ENCODE data around the gene MAN2A1. TPM values are rescaled to one million over a fixed set of nuclear protein-coding genes. Genes with fewer than 3 reads are reported as not detected.

Gene MAN2A1
- polyA plus RNA-seq, 10 donors, result 36.2 to 52.2 (median 44.4) TPM

- DNase-seq, result peak in 2 of 3 donors; percentile 33 to 72
Observed at GRCh38 chr5:109704282-109704952, 14.7 kb downstream of the MAN2A1 start.

GRCh38 chr5:109705596-109705995 is 15.9 kb downstream of the MAN2A1 start:
- peak; percentile 77 to 88 (median 82) for DNase-seq

GRCh38 chr5:109706095-109706494 is 16.4 kb downstream of the MAN2A1 start:
- DNase-seq, result no peak

- no peak for DNase-seq
Observed at GRCh38 chr5:109707531-109707930, 17.8 kb downstream of the MAN2A1 start.

GRCh38 chr5:109708813-109709212 is 19.1 kb downstream of the MAN2A1 start:
- DNase-seq, result no peak

GRCh38 chr5:109709225-109709624 is 19.5 kb downstream of the MAN2A1 start:
- DNase-seq, result no peak

GRCh38 chr5:109711673-109712072 is 21.9 kb downstream of the MAN2A1 start:
- DNase-seq, result no peak

GRCh38 chr5:109713453-109713852 is 23.7 kb downstream of the MAN2A1 start:
- DNase-seq, result peak in 1 of 3 donors; percentile 40

GRCh38 chr5:109714592-109714991 is 24.9 kb downstream of the MAN2A1 start:
- no peak for DNase-seq

- DNase-seq, result no peak
Observed at GRCh38 chr5:109718216-109718615, 28.5 kb downstream of the MAN2A1 start.

- no peak for DNase-seq
Observed at GRCh38 chr5:109718632-109719031, 28.9 kb downstream of the MAN2A1 start.

- no peak for DNase-seq
Observed at GRCh38 chr5:109719978-109720377, 30.3 kb downstream of the MAN2A1 start.

GRCh38 chr5:109721741-109722140 is 32.0 kb downstream of the MAN2A1 start:
- no peak for DNase-seq

GRCh38 chr5:109723606-109724005 is 33.9 kb downstream of the MAN2A1 start:
- DNase-seq, result no peak

- no peak for DNase-seq
Observed at GRCh38 chr5:109725135-109725534, 35.4 kb downstream of the MAN2A1 start.

GRCh38 chr5:109739741-109740728 is 50.3 kb downstream of the MAN2A1 start:
- peak in 1 of 3 donors; percentile 43 for DNase-seq

- peak in 2 of 3 donors; percentile 43 to 64 for DNase-seq
Observed at GRCh38 chr5:109740966-109741365, 51.2 kb downstream of the MAN2A1 start.

GRCh38 chr5:109741390-109741789 is 51.7 kb downstream of the MAN2A1 start:
- DNase-seq, result peak in 1 of 3 donors; percentile 26

GRCh38 chr5:109743041-109743531 is 53.4 kb downstream of the MAN2A1 start:
- no peak for DNase-seq

GRCh38 chr5:109743770-109744212 is 54.1 kb downstream of the MAN2A1 start:
- DNase-seq, result peak in 1 of 3 donors; percentile 90

- DNase-seq, result no peak
Observed at GRCh38 chr5:109744261-109744660, 54.5 kb downstream of the MAN2A1 start.

GRCh38 chr5:109748546-109748945 is 58.8 kb downstream of the MAN2A1 start:
- DNase-seq, result no peak
